WI38 (cell line): ENCODE data around the gene TRIM61.
"Not testable (repeated sequence)": the region's sequence is repeated elsewhere in the genome, so short reads cannot be mapped to it uniquely, and the experiment has no call there.

Experiments used
- H3K4me3 ChIP-seq: 2 replicates; pipeline ENCODE4 v1.5.1; 2011; ENCODE audit warnings: low read depth, mild to moderate bottlenecking, control low read depth, low read length
- TF ChIP-seq, protein P1 (sequence below): IDR thresholded peaks from 2 replicates; pipeline ENCODE4 v1.5.1; 2012; ENCODE audit warnings: low read depth, mild to moderate bottlenecking, control low read depth, low read length

Gene TRIM61

DNA sequence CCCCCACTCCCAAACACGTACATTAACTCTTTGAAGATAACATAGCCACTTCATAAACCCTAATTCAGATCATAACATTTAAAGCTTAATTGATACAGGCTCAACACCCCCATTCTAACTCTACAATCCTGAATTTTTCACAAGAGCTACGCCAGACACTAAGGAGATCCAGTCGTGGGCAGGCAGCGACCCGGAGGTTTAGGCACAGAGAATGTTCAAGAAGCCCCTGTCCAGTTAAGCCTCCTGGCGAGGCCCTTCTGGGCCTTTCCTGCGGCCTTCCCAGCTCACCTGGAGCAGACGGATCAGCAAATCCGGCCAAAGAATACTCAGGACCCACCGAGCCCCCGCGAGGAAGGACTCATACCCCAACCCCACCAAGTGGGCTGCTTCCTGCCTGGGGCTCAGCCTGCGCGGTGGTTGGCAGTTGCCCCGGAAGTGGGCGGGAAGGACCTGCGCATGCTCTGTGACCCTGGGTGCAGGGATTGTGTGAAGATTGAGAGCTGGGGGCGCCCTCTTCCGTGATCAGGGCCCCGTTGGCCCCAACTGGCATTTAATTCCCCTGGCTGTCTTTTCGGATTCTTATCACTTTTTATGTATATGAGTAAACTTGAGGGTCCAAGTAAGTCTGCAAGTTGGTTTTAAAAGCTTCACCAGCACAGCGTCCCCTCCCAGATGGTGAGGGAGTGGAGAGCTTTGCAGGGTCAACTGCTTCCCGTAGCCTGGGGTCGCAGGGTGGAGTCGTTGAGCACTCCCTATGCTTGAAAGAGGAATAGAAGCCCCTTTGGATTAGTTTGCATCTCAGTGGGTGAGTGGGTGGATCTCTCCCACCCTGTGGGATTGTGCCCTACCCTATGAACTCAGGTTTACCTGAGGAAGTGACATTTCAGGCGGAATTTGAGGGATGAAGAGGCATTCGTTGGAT, at the start of gene TRIM61:
Gene TRIM61 (minus strand): TSS at position 415 of the 922 bp plus-strand sequence. CDS start 7,655 bp downstream, outside the sequence.
- no peak within 1 kb of the TSS for H3K4me3 ChIP-seq
- TF ChIP-seq, protein P1, sequence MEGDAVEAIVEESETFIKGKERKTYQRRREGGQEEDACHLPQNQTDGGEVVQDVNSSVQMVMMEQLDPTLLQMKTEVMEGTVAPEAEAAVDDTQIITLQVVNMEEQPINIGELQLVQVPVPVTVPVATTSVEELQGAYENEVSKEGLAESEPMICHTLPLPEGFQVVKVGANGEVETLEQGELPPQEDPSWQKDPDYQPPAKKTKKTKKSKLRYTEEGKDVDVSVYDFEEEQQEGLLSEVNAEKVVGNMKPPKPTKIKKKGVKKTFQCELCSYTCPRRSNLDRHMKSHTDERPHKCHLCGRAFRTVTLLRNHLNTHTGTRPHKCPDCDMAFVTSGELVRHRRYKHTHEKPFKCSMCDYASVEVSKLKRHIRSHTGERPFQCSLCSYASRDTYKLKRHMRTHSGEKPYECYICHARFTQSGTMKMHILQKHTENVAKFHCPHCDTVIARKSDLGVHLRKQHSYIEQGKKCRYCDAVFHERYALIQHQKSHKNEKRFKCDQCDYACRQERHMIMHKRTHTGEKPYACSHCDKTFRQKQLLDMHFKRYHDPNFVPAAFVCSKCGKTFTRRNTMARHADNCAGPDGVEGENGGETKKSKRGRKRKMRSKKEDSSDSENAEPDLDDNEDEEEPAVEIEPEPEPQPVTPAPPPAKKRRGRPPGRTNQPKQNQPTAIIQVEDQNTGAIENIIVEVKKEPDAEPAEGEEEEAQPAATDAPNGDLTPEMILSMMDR = no peak

DNA sequence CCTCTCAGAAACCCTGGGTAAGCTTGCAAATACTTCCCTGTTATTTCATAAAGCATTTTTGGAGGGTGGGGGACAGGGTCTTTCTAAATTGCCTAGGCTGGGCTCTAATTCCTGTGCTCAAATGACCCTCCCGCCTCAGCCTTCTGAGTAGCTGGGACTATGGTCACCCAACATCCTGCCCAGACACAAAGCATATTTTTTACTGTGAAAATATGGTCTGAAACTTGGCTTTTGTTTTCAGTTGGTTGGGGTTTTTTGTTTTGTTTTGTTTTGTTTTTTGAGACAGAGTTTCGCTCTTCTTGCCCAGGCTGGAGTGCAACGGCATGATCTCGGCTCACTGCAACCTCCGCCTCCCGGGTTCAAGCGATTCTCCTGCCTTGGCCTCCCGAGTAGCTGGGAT, 48.3 kb upstream of the TRIM61 start:
- not testable (repeated sequence) for H3K4me3 ChIP-seq

DNA sequence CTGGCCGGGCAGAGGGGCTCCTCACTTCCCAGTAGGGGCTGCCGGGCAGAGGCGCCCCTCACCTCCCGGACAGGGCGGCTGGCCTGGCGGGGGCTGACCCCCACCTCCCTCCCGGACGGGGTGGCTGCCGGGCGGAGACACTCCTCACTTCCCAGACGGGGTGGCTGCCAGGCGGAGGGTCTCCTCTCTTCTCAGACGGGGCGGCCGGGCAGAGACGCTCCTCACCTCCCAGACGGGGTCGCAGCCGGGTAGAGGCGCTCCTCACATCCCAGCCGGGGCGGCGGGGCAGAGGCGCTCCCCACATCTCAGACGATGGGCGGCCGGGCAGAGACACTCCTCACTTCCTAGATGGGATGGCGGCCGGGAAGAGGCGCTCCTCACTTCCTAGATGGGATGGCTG, 42.5 kb upstream of the TRIM61 start:
- not testable (repeated sequence) for H3K4me3 ChIP-seq

DNA sequence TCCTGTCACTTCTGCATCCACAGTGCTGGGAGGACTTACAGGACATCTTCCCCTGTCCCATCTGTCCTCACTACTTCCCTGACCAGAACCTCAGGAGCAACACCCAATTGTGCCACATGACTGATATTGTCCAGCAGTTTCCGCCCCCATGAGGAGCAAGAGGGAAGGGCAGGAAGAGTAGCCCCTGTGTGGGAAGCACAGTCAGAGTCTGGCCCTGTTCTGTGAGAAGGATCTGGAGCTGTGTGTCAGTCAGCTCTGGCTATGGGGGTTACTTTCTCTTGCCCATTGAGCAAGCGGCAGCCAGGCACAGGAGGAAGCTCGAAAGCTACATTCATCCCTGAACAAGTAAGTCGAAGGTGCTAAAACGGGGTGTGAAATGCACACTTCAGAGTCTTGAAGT, 39.5 kb upstream of the TRIM61 start:
- H3K4me3 ChIP-seq = no peak overlapping the region
- TF ChIP-seq, protein P1 = 0 out of 2 replicates have a peak, but pooled peaks have one; percentile 3

DNA sequence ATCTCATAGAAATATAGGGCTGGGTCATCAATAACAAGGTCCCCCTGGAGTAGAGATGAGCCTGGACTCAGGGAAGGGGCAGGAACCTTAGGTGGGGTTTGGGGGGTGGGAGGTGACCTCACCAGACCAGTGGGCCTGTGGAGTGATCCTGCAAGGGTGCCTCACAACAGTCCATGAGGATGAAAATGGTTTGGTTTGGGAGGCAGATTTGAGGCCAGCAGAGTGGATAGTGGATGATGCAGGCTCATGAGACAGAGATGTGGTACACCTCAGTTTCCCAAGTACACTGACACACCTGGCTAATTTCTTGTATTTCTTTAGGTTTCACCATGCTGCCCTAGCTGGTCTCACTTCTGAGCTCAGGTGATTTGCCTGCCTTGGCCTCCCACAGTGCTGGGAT, 36.2 kb upstream of the TRIM61 start:
- TF ChIP-seq, protein P1 = no peak
- H3K4me3 ChIP-seq = no peak overlapping the region

DNA sequence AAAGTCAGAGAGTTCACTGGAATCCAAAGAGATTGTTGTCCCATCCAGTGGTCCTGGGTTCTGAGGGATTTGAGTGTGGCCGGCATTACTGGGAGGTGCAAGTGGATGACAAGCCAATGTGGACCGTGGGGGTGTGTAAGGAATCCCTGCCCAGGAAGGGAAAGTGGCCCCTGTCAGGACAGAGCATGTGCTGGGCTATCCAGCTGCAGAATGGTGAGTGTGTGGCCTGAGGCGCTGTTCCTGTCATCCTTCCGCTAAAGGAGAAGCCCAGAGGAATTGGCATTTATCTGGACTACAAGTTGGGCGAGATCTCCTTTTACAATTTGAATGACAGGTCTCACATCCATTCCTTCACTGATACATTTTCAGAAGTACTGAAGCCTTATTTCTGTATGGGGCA, 33.9 kb upstream of the TRIM61 start:
- TF ChIP-seq, protein P1 = no peak
- H3K4me3 ChIP-seq = no peak overlapping the region

DNA sequence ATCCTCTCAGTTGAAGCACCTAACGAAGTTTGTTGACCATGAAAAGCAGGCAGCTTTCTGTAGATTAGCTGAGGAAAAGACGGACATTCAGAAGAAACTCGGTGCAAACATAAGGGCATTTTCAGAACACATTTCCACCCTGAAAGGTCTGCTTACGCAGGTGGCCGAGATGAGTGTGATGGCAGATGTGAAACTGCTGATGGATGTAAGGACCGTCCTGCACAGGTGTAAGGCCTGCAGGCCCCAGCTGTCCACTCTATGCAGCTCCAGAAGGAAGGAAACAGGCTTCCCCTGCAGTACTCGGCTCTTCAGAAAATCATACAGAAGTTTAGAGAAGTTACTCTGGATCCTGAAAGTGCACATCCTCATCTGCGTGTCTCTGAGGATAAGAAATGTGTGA, 33.5 kb upstream of the TRIM61 start:
- H3K4me3 ChIP-seq = no peak overlapping the region
- TF ChIP-seq, protein P1 = no peak

DNA sequence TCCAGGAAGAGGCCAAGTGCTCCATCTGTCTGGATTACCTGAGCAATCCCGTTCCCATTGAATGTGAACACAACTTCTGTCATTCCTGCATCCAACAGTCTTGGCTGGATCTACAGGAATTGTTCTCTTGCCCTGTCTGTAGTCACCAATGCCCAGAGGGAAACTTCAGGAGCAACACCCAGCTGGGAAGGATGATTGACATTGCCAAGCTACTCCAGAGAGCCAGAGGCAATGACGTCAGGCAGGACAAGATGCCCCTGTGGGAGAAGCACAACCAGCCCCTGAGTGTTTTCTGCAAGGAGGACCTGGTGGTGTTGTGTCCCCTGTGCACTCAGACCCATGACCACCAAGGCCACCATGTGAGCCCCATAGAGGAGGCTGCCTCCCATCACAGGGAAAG, 33.0 kb upstream of the TRIM61 start:
- TF ChIP-seq, protein P1 = no peak
- no peak overlapping the region for H3K4me3 ChIP-seq
